IMR-90 (cell line): ENCODE measurements around the gene RAB14.
A peak's percentile ranks its signal among the peaks of the same experiment; 100 is the strongest.

Source experiments
- MAFK ChIP-seq: IDR thresholded peaks from 2 replicates; pipeline ENCODE4 v1.6.1; 2012; ENCODE audit warnings: low read depth, low read length, improper control_type of control experiment
- POLR2A ChIP-seq: IDR thresholded peaks from 2 replicates; pipeline ENCODE4 v1.6.1; 2012; ENCODE audit warnings: mild to moderate bottlenecking, low read depth, low read length
- TF ChIP-seq, protein P1 (sequence below): conservative IDR thresholded peaks from 2 replicates; pipeline ENCODE4 v1.5.1; 2012; ENCODE audit warnings: mild to moderate bottlenecking, low read depth, low read length, improper control_type of control experiment

GRCh38 chr9:121213136-121213806 is 11.6 kb upstream of the RAB14 start:
- TF ChIP-seq, protein P1, sequence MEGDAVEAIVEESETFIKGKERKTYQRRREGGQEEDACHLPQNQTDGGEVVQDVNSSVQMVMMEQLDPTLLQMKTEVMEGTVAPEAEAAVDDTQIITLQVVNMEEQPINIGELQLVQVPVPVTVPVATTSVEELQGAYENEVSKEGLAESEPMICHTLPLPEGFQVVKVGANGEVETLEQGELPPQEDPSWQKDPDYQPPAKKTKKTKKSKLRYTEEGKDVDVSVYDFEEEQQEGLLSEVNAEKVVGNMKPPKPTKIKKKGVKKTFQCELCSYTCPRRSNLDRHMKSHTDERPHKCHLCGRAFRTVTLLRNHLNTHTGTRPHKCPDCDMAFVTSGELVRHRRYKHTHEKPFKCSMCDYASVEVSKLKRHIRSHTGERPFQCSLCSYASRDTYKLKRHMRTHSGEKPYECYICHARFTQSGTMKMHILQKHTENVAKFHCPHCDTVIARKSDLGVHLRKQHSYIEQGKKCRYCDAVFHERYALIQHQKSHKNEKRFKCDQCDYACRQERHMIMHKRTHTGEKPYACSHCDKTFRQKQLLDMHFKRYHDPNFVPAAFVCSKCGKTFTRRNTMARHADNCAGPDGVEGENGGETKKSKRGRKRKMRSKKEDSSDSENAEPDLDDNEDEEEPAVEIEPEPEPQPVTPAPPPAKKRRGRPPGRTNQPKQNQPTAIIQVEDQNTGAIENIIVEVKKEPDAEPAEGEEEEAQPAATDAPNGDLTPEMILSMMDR, result peak; percentile 98
- TF ChIP-seq POLR2A (0 out of 2 replicates have a peak, but pooled peaks have one; percentile 55), MAFK (peak; percentile 1; the same call in 1 of the 2 replicates)
